Psoas muscle (tissue), 8 donors: Measurements from ENCODE around the gene ABLIM2. TPM values are rescaled to one million over a fixed set of nuclear protein-coding genes. Genes with fewer than 3 reads are reported as not detected.

Experiments used
- ATAC-seq, 4 donors: fragments of 200-7000 bp; cut with Tn5 transposase; one replicate each; pipeline ENCODE4 v1.9.1; 2020; ENCODE audit warnings: moderate library complexity in 3 of 4, mild to moderate bottlenecking in 2 of 4
- DNase-seq, 2 donors: peaks; one replicate each; pipeline ENCODE4 v3.0.0-alpha.2; 2020
- H3K27ac ChIP-seq: fragments of 200-600 bp; one replicate; pipeline ENCODE4 v1.8.0; 2022
- H3K27me3 ChIP-seq, 3 donors: fragments of 200-600 bp in 1 of 3; one replicate each; pipeline versions ENCODE4 v1.6.1 to v1.8.0; 2013 to 2022; ENCODE audit warnings: low read length in 2 of 3, mild to moderate bottlenecking in 2 of 3, moderate library complexity in 1 of 3; ENCODE audit not compliant: insufficient read depth in 3 of 3
- H3K36me3 ChIP-seq, 2 donors: fragments of 200-600 bp in 1 of 2; one replicate each; pipeline versions ENCODE4 v1.6.1 to v1.8.0; 2013 to 2022; ENCODE audit warnings: low read depth in 1 of 2, mild to moderate bottlenecking in 1 of 2, moderate library complexity in 1 of 2; ENCODE audit not compliant: insufficient read depth in 1 of 2
- H3K4me1 ChIP-seq: fragments of 200-600 bp; one replicate; pipeline ENCODE4 v1.8.0; 2022
- H3K4me3 ChIP-seq: fragments of 200-600 bp; one replicate; pipeline ENCODE4 v1.8.0; 2022; ENCODE audit warnings: mild to moderate bottlenecking
- H3K9me3 ChIP-seq: fragments of 200-600 bp; one replicate; pipeline ENCODE4 v1.8.0; 2022
- WGBS, 3 donors: extraction: QIAGEN DNeasy Blood & Tissue Kit; methylation state at CpG; one replicate each; pipeline versions ENCODE4 v1.1.6 to v1.1.7; 2013; 5-methylcytosine and 5-hydroxymethylcytosine counted together
- intact Hi-C, 2 donors: fragments of 100-400 bp; cut with DNase I; formaldehyde crosslinking; loops; one replicate each; pipeline versions ENCODE4 v1.11.0 to v1.14.2; 2022
- polyA plus RNA-seq, 3 donors: library from polyadenylated mRNA; stranded (reverse); fragments of 200-250 nt; gene quantifications; one replicate each; pipeline ENCODE4 v1.2.3, GENCODE V29; 2013
- total RNA-seq, 4 donors: library from RNA; stranded (reverse); fragmentation: NEBNext Ultra II Directional in 2 of 4; extraction: Animal tissue kit (Norgen Biotek cat#: 25700) in 2 of 4; gene quantifications; one replicate each; pipeline versions ENCODE4 v1.2.1 to v1.2.4, GENCODE V29; 2021 to 2023
- TF ChIP-seq, protein P1 (sequence below): fragments of 200-600 bp; IDR thresholded peaks from one replicate; pipeline ENCODE4 v1.8.0; 2022; ENCODE audit warnings: antibody characterized with exemption
- donor health status: healthy with polysubstance abuse.
- donor health status: DM: no; HTN: no; CAD: no; lungs with moderate emphysema.
- donor health status: Bipolar disorder and iron deficiency.
- donor health status: healthy.
- donor health status: DM: yes; HTN: yes; CAD: no.
- donor health status: DM: no; HTN: no; CAD: no.
- donor health status: DM: no; HTN: no; CAD: no.
- donor health status: DM: yes; HTN: yes; CAD: no.

Gene ABLIM2
- total and polyA plus RNA-seq, 7 donors = 82.2 to 956 (median 292) TPM

DNA sequence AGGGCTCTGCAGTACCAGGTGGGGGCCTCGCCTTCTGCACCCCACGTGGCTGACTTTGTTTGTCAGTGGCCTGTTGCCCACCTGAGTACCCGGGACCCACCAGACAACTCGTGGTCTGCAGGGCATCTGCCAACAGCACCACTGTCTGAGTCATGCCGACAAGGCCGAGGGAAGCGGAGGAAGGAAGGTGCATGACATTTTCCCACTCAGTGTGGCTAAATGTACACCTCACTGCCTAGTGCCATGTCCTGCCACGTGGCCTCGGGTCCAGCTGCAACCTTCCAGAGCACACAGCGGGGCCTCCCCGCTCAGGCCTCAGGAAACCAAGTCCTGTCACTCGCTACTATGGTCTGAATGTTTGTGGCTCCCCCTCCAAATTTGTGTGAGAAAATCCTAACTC lies 22.1 kb downstream of the ABLIM2 start:
- H3K27me3 ChIP-seq = no peaks in the 10 kb centered on the region
- no peaks in the 10 kb centered on the region for H3K9me3 ChIP-seq
- no peak overlapping the region for H3K27ac ChIP-seq
- peaks cover 11% of the 10 kb centered on the region for H3K4me1 ChIP-seq
- WGBS, 3 donors = 84 to 90% (median 85%) methylated on average over 12 of the region's 12 CpGs
- no peaks in the 10 kb centered on the region for H3K36me3 ChIP-seq
- DNase-seq = peak in 1 of 2 donors; percentile 45
- intact Hi-C loops = no loop called here
- ATAC-seq = peak in 2 of 4 donors; percentile 7 to 28
- TF ChIP-seq, protein P1, sequence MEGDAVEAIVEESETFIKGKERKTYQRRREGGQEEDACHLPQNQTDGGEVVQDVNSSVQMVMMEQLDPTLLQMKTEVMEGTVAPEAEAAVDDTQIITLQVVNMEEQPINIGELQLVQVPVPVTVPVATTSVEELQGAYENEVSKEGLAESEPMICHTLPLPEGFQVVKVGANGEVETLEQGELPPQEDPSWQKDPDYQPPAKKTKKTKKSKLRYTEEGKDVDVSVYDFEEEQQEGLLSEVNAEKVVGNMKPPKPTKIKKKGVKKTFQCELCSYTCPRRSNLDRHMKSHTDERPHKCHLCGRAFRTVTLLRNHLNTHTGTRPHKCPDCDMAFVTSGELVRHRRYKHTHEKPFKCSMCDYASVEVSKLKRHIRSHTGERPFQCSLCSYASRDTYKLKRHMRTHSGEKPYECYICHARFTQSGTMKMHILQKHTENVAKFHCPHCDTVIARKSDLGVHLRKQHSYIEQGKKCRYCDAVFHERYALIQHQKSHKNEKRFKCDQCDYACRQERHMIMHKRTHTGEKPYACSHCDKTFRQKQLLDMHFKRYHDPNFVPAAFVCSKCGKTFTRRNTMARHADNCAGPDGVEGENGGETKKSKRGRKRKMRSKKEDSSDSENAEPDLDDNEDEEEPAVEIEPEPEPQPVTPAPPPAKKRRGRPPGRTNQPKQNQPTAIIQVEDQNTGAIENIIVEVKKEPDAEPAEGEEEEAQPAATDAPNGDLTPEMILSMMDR = no peak
- H3K4me3 ChIP-seq = no peak overlapping the region

DNA sequence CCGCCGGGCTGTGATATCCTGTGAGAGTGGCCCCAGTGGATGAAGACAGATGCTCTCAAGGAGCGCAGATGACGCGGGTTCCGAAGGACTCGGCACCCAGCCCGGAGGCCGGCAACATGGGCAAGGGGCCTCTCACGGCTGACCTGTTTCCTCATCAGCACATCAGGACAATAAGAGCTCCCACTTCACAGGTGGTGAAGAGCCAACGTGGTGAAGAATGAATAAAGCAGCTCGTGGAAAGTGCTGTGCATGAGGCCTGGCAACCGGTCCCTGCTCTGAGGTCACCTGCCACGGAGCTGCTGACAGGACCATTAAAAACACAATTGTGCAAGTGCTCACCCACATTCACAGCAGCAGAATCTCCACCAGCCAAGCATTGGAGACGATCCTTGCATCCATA lies 22.9 kb downstream of the ABLIM2 start:
- WGBS, 3 donors = 77 to 82% (median 78%) methylated on average over 15 of the region's 15 CpGs
- no peak overlapping the region for H3K4me3 ChIP-seq
- DNase-seq = peak in 1 of 2 donors; percentile 51

DNA sequence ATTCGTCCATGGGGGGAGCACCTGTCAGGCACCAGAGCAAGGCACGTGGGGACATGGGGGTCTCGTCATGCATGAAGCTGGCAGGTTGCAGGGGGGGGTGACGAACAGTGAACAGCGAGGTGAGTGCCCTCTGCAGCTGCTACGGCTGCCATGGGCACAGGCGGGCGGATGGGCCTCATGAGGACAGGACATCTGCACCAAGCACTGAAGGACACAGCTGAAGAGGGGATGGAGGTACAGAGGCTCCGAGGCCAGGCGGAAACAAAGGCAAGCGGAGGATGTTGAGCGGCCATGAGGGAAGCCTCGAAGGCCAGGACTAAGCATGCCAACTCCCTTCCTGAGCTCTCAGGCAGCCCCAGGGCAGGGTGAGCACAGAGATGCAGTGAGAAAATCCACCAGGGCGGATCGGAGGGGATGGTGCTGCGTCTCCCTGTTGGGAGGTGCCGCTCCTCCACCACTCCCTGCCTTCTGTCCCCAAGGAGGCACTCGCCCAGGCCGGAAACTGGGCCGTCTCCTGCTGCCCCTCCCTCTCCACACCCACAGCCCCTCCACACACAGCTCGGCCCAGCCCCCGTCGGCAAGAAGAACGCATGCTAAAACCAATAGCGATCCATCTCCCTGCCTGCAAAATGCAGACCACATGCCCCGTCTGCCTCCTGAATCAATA lies 24.6 kb downstream of the ABLIM2 start:
- Histone ChIP-seq H3K27me3 (no peaks in the 10 kb centered on the region), H3K9me3 (no peaks in the 10 kb centered on the region), H3K36me3 (no peaks in the 10 kb centered on the region), H3K27ac (no peak overlapping the region), H3K4me3 (no peak overlapping the region), H3K4me1 (peaks cover 8% of the 10 kb centered on the region)
- 76 to 80% (median 80%) methylated on average over 24 to 26 of the region's 26 CpGs for WGBS, 3 donors
- intact Hi-C loops = no loop called here
- peak in 1 of 2 donors; percentile 44 for DNase-seq
- TF ChIP-seq, protein P1 = no peak
- no peak for ATAC-seq

More for the DNA sequence above, 22.9 kb downstream of the ABLIM2 start:
- Histone ChIP-seq H3K9me3 (no peaks in the 10 kb centered on the region), H3K27me3 (no peaks in the 10 kb centered on the region), H3K4me1 (peaks cover 2% of the 10 kb centered on the region), H3K36me3 (no peaks in the 10 kb centered on the region), H3K27ac (no peak overlapping the region)
- TF ChIP-seq, protein P1 = no peak
- intact Hi-C loops = no loop called here
- peak in 3 of 4 donors; percentile 48 to 77 (median 54) for ATAC-seq

DNA sequence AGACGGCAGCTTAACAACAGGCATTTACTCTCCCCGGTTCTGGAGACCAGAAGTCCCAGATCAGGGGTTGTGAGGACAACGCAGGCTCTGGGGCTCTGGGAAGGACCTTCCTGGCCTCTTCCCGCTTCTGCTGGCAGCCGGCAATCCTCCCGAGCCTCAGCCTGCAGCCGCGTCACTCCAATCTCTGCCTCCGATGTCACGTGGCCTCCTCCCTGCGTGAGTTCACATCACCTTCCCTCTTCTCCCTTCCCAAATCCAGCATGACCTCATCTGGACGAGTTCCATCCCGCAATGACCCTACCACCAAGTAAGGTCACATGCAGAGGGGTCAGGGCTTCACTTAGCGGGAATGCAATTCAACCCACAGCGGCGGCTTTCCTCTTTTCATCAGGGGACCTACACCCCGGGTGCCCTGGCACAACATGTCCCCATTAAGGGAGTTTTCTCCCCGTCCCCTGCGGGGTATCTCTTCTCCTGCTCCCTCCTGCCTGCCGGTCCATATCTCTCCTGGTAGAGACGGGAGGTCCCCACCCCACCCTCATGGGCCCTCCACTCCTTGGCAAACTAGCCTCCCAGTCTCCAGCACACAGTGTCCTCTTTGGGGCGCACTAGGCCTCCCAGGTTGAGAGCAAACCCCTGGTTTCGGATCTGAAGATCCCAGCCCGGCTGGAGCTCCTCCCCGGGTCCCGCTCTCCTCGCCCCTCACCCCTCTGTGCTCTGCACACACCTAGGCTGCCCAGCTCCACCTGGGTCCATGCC lies 25.5 kb downstream of the ABLIM2 start:
- intact Hi-C loops = no loop called here
- ATAC-seq (no peak), DNase-seq (peak in 1 of 2 donors; percentile 44)
- peaks cover 16% of the 10 kb centered on the region for H3K4me1 ChIP-seq
- H3K36me3 ChIP-seq = no peaks in the 10 kb centered on the region
- H3K27ac ChIP-seq = no peak overlapping the region
- no peak overlapping the region for H3K4me3 ChIP-seq
- H3K9me3 ChIP-seq = no peaks in the 10 kb centered on the region
- no peaks in the 10 kb centered on the region for H3K27me3 ChIP-seq
- WGBS, 3 donors = 80 to 86% (median 85%) methylated on average over 27 of the region's 27 CpGs
- TF ChIP-seq, protein P1 = no peak
